Bladder microvascular endothelial cell (primary cell): Measurements from ENCODE around the gene C7. TPM values are rescaled to one million over a fixed set of nuclear protein-coding genes. Genes with fewer than 3 reads are reported as not detected.

Experiments
- total RNA-seq: library from RNA; depleted of rRNA; stranded (reverse); fragments of >200 nt; gene quantifications from 2 replicates; pipeline ENCODE4 v1.2.3, GENCODE V29; 2014

C7 gene
- total RNA-seq: under 0.01 and 0.06 TPM in 2 replicates

DNA sequence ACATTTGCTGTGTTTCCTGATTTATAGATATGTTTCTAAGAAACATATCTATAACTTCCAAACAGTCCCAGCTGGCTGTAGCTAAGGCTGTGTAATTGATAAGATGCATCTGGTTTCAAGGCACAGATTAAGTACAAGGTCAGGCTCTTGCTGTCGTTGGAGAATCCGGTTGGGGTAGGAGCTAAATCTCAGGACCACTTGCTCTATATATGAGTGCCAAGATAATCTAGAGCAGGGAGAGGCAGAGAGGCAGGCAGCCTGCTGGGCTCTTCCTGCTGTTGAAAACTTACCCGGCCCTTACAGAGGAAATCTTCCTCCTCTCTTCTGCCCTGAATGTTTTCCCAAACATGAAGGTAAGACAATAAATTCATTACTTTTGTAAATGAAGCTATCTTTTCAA lies at the start of gene C7:
C7 (plus strand) TSS at position 234 of the 400 bp plus-strand sequence; CDS start at position 348, 114 bp downstream.

Other genes with a start within 250 kb of the C7 start
- 12.5 and 14.9 TPM in 2 replicates for gene PTGER4, start 229.6 kb upstream of the C7 start, total RNA-seq
- 13.8 and 21.1 TPM in 2 replicates for gene TTC33, start 153.5 kb upstream of the C7 start, total RNA-seq
- gene PRKAA1, start 111.1 kb upstream of the C7 start, total RNA-seq: 129 and 169 TPM in 2 replicates
- 1,747 and 1,842 TPM in 2 replicates for gene RPL37, start 74.3 kb upstream of the C7 start, total RNA-seq
- 18.3 and 33.1 TPM in 2 replicates for gene CARD6, start 68.1 kb upstream of the C7 start, total RNA-seq
- not detected in 2 replicates for gene MROH2B, start 161.8 kb downstream of the C7 start, total RNA-seq